OCI-LY7 (cell line): Measurements from ENCODE around the gene RBM39.
"Not testable (repeated sequence)": the region's sequence is repeated elsewhere in the genome, so short reads cannot be mapped to it uniquely, and the experiment has no call there.

Source experiments
- EZH2phosphoT487 ChIP-seq: fragments of 200-600 bp; sonication (generic); IDR thresholded peaks from 2 replicates; pipeline ENCODE4 v1.6.1; 2018; ENCODE audit warnings: low read depth, borderline replicate concordance, mild to moderate bottlenecking, mixed run types, antibody characterized with exemption, low read length, moderate library complexity, mixed read lengths
- TF ChIP-seq, protein P1 (sequence below): fragments of 200-600 bp; sonication (generic); conservative IDR thresholded peaks from 2 replicates; pipeline ENCODE4 v1.5.1; 2014; ENCODE audit warnings: mild to moderate bottlenecking, antibody characterized with exemption, low read length, moderate library complexity, mixed read lengths

DNA sequence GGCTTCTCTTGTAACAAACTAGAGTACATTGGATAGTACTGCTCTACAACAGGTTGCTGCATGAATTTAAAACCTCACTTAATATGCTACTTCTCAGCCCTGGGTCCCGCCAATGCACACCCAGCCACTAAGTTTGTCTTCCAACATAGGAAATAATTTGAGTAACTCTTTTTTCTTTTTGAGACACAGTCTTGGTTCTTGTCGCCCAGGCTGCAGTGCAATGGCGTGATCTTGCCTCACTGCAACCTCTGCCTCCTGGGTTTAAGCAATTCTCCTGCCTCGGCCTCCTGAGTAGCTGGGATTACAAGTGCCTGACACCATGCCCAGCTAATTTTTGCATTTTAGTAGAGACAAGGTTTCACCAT is 18.8 kb downstream of the RBM39 start:
- TF ChIP-seq EZH2phosphoT487, result not testable (repeated sequence)
- TF ChIP-seq, protein P1, sequence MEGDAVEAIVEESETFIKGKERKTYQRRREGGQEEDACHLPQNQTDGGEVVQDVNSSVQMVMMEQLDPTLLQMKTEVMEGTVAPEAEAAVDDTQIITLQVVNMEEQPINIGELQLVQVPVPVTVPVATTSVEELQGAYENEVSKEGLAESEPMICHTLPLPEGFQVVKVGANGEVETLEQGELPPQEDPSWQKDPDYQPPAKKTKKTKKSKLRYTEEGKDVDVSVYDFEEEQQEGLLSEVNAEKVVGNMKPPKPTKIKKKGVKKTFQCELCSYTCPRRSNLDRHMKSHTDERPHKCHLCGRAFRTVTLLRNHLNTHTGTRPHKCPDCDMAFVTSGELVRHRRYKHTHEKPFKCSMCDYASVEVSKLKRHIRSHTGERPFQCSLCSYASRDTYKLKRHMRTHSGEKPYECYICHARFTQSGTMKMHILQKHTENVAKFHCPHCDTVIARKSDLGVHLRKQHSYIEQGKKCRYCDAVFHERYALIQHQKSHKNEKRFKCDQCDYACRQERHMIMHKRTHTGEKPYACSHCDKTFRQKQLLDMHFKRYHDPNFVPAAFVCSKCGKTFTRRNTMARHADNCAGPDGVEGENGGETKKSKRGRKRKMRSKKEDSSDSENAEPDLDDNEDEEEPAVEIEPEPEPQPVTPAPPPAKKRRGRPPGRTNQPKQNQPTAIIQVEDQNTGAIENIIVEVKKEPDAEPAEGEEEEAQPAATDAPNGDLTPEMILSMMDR, result not testable (repeated sequence)
